Right cardiac atrium (tissue), 5 donors: Measurements from ENCODE around the gene BTRC. TPM values are rescaled to one million over a fixed set of nuclear protein-coding genes. Genes with fewer than 3 reads are reported as not detected.
"Not testable (repeated sequence)": the region's sequence is repeated elsewhere in the genome, so short reads cannot be mapped to it uniquely, and the experiment has no call there.

ENCODE experiments used
- ATAC-seq, 2 donors: fragments of 200-7000 bp; cut with Tn5 transposase; one replicate each; pipeline versions ENCODE4 v1.8.0 to v1.9.1; 2020; ENCODE audit warnings: moderate library complexity in 2 of 2, mild to moderate bottlenecking in 1 of 2
- DNase-seq, 3 donors: peaks; one replicate each; pipeline ENCODE4 v3.0.0-alpha.2; 2020
- H3K27ac ChIP-seq: one replicate; pipeline ENCODE4 v1.5.1; 2013; ENCODE audit warnings: mild to moderate bottlenecking, low read length, control low read depth, moderate library complexity
- H3K27me3 ChIP-seq: one replicate; pipeline ENCODE4 v1.6.1; 2013; ENCODE audit not compliant: control insufficient read depth, insufficient read depth
- H3K4me1 ChIP-seq: one replicate; pipeline ENCODE4 v1.6.1; 2013; ENCODE audit warnings: low read length; ENCODE audit not compliant: control insufficient read depth, insufficient read depth
- H3K4me3 ChIP-seq: one replicate; pipeline ENCODE4 v1.5.1; 2013; ENCODE audit warnings: low read length, control low read depth
- H3K9me3 ChIP-seq: one replicate; pipeline ENCODE4 v1.6.1; 2013; ENCODE audit warnings: low read length; ENCODE audit not compliant: control insufficient read depth
- WGBS: extraction: QIAGEN DNeasy Blood & Tissue Kit; methylation state at CpG from one replicate; pipeline ENCODE4 v1.1.7; 2013; 5-methylcytosine and 5-hydroxymethylcytosine counted together
- intact Hi-C, 4 donors: fragments of 100-400 bp; cut with DNase I; formaldehyde crosslinking; loops; one replicate each; pipeline versions ENCODE4 v1.11.0 to v1.14.0; 2022 to 2023
- polyA plus RNA-seq: library from polyadenylated mRNA; stranded (reverse); fragments of 200-250 nt; gene quantifications from one replicate; pipeline ENCODE4 v1.2.3, GENCODE V29; 2013
- total RNA-seq, 4 donors: library from RNA; stranded (reverse); fragmentation: NEBNext Ultra II Directional; extraction: Animal tissue kit (Norgen Biotek cat#: 25700); gene quantifications; one replicate each; pipeline ENCODE4 v1.2.1, GENCODE V29; 2021
- donor health status: healthy with polysubstance abuse.
- donor health status: DM: no; HTN: yes; CAD: no.
- donor health status: DM: no; HTN: no; CAD: no.
- donor health status: DM: no; HTN: yes; CAD: no; lungs with severe emphysema.
- donor health status: DM: yes; HTN: yes; CAD: no.

BTRC gene
- total and polyA plus RNA-seq, 5 donors = 11.5 to 35.3 (median 30.5) TPM

DNA sequence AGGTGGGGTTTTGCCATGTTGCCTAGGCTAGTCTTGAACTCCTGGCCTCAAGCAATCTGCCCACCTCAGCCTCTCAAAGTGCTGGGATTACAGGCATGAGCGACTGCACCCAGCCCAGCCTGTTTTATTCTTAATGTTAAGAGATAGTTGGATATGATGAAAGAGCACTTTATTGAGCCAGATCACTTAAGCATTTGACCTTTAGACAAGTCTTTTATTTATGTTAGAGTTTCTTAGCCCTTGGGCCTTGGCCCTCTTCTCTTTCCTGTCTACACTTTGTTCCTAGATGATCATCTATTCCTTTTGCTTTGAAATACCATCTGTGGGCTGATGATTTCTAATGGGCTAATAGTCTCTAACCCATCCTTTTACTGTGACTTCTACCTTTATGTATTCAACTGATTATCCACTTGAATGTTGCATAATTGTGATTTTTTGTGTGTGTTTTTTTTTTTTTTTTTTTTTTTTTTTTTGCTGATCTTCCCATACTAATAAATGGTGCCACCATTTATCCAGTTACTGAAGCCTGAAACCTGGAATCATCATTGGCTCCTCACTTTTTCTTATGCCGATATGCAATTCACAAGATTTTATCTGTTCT lies 34.8 kb downstream of the BTRC start:
- DNase-seq = no peak
- Histone ChIP-seq H3K4me1 (no peaks in the 10 kb centered on the region), H3K27ac (no peak overlapping the region), H3K27me3 (no peaks in the 10 kb centered on the region), H3K4me3 (no peak overlapping the region), H3K9me3 (no peaks in the 10 kb centered on the region)
- 92% methylated on average over 2 of the region's 2 CpGs for WGBS
- peak in 1 of 2 donors; percentile 43 for ATAC-seq
- intact Hi-C loops = no loop called here

- H3K4me1 ChIP-seq, H3K9me3 ChIP-seq, ATAC-seq, H3K27me3 ChIP-seq, DNase-seq, H3K4me3 ChIP-seq, H3K27ac ChIP-seq, intact Hi-C loops: not testable (repeated sequence)
- 99% methylated on average over 2 of the region's 2 CpGs for WGBS
Observed at GRCh38 chr10:101389532-101389931, 35.6 kb downstream of the BTRC start.

DNA sequence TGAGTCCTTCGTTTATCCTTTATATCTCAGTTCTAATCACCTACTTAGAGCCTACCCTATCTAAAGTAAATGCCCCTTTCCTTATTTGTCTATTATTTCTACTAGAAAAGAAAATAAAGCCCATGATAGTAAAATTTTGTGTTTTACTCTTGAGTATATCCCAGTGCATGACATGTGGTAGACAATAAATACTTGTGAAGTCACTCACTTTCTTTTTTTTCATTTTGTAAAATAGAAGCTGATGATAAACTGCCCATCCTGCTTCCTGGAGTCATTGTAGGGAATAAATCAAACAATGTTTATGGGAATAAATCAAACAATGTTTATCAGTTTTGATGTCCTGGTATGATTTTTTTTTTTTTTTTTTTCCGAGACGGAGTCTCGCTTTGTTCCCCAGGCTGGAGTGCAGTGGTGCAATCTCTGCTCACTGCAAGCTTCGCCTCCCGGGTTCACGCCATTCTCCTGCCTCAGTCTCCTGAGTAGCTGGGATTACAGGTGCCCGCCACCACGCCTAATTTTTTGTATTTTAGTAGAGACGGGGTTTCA lies 36.1 kb downstream of the BTRC start:
- 93% methylated on average over 10 of the region's 10 CpGs for WGBS
- H3K9me3 ChIP-seq = no peaks in the 10 kb centered on the region
- no peak overlapping the region for H3K27ac ChIP-seq
- DNase-seq = no peak
- no peak overlapping the region for H3K4me3 ChIP-seq
- intact Hi-C loops = no loop called here
- ATAC-seq = no peak
- peaks cover 4% of the 10 kb centered on the region for H3K4me1 ChIP-seq
- no peaks in the 10 kb centered on the region for H3K27me3 ChIP-seq

- H3K27me3 ChIP-seq = no peaks in the 10 kb centered on the region
- no peak overlapping the region for H3K27ac ChIP-seq
- intact Hi-C loops = no loop called here
- peaks cover 5% of the 10 kb centered on the region for H3K4me1 ChIP-seq
- no peak for ATAC-seq
- H3K4me3 ChIP-seq = no peak overlapping the region
- 54% methylated on average over 2 of the region's 2 CpGs for WGBS
- no peak for DNase-seq
- no peaks in the 10 kb centered on the region for H3K9me3 ChIP-seq
Observed at GRCh38 chr10:101393378-101393777, 39.4 kb downstream of the BTRC start.

GRCh38 chr10:101394524-101395133 lies 40.7 kb downstream of the BTRC start:
- WGBS = 65% methylated on average over 5 of the region's 5 CpGs
- Histone ChIP-seq H3K9me3 (no peaks in the 10 kb centered on the region), H3K4me1 (peaks cover 5% of the 10 kb centered on the region), H3K4me3 (no peak overlapping the region), H3K27ac (no peak overlapping the region), H3K27me3 (no peaks in the 10 kb centered on the region)
- ATAC-seq = peak in 1 of 2 donors; percentile 76
- no peak for DNase-seq
- intact Hi-C loops = no loop called here

- Histone ChIP-seq H3K27ac (no peak overlapping the region), H3K27me3 (no peaks in the 10 kb centered on the region), H3K4me3 (no peak overlapping the region), H3K9me3 (no peaks in the 10 kb centered on the region), H3K4me1 (peaks cover 5% of the 10 kb centered on the region)
- no peak for DNase-seq
- peak; percentile 70 to 85 for ATAC-seq
- intact Hi-C loops = no loop called here
Observed at GRCh38 chr10:101397140-101397539, 43.2 kb downstream of the BTRC start.

- Histone ChIP-seq H3K4me1 (no peaks in the 10 kb centered on the region), H3K27me3 (no peaks in the 10 kb centered on the region), H3K27ac (no peak overlapping the region), H3K9me3 (no peaks in the 10 kb centered on the region), H3K4me3 (no peak overlapping the region)
- ATAC-seq = no peak
- no peak for DNase-seq
- intact Hi-C loops = no loop called here
- WGBS = 84% methylated on average over 3 of the region's 3 CpGs
Observed at GRCh38 chr10:101400585-101400984, 46.6 kb downstream of the BTRC start.

- intact Hi-C loops = no loop called here
- H3K9me3 ChIP-seq = no peaks in the 10 kb centered on the region
- DNase-seq (no peak), ATAC-seq (no peak)
- H3K27ac ChIP-seq = no peak overlapping the region
- H3K4me1 ChIP-seq = no peaks in the 10 kb centered on the region
- H3K4me3 ChIP-seq = no peak overlapping the region
- no peaks in the 10 kb centered on the region for H3K27me3 ChIP-seq
Observed at GRCh38 chr10:101402711-101403110, 48.7 kb downstream of the BTRC start.

GRCh38 chr10:101403161-101403560 lies 49.2 kb downstream of the BTRC start:
- no peak for DNase-seq
- no peaks in the 10 kb centered on the region for H3K27me3 ChIP-seq
- no peak overlapping the region for H3K4me3 ChIP-seq
- no peaks in the 10 kb centered on the region for H3K4me1 ChIP-seq
- no peak overlapping the region for H3K27ac ChIP-seq
- WGBS = 65% methylated on average over 2 of the region's 2 CpGs
- H3K9me3 ChIP-seq = no peaks in the 10 kb centered on the region
- no peak for ATAC-seq
- intact Hi-C loops = no loop called here

- no peaks in the 10 kb centered on the region for H3K4me1 ChIP-seq
- H3K27me3 ChIP-seq = no peaks in the 10 kb centered on the region
- DNase-seq (no peak), ATAC-seq (no peak)
- 97% methylated on average over 2 of the region's 2 CpGs for WGBS
- no peak overlapping the region for H3K27ac ChIP-seq
- no peak overlapping the region for H3K4me3 ChIP-seq
- intact Hi-C loops = no loop called here
- no peaks in the 10 kb centered on the region for H3K9me3 ChIP-seq
Observed at GRCh38 chr10:101405001-101405400, 51.0 kb downstream of the BTRC start.

DNA sequence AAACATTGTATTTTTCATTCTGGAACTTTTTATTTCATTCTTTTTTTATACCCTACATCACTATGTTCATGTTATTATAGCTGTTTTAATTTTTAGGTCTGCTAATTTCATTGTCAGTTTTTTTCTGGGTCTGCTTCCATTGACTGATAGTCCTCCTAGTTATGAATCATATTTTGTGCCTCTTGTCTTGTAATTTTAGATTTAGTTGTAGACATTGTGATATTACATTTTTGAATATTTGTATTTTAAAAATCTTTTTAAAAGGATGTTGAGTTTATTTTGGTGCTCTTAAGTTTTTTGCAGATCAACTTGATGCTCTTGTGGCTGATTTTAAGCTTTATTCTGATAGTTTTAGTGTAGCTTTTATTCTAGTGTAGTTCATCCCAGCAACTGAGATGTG lies 57.6 kb downstream of the BTRC start:
- H3K27me3 ChIP-seq = no peaks in the 10 kb centered on the region
- DNase-seq = no peak
- H3K9me3 ChIP-seq = no peaks in the 10 kb centered on the region
- ATAC-seq = no peak
- H3K4me1 ChIP-seq = no peaks in the 10 kb centered on the region
- no peak overlapping the region for H3K4me3 ChIP-seq
- intact Hi-C loops = no loop called here
- no peak overlapping the region for H3K27ac ChIP-seq

- no peak for DNase-seq
- intact Hi-C loops = no loop called here
- H3K9me3 ChIP-seq = no peaks in the 10 kb centered on the region
- no peak for ATAC-seq
- H3K4me3 ChIP-seq = no peak overlapping the region
- H3K4me1 ChIP-seq = no peaks in the 10 kb centered on the region
- H3K27ac ChIP-seq = no peak overlapping the region
- WGBS = 77% methylated on average over 2 of the region's 2 CpGs
- H3K27me3 ChIP-seq = no peaks in the 10 kb centered on the region
Observed at GRCh38 chr10:101414034-101414433, 60.1 kb downstream of the BTRC start.
